Occipital lobe (tissue), 2 donors: ENCODE measurements around the gene VPS13D. TPM values are rescaled to one million over a fixed set of nuclear protein-coding genes. Genes with fewer than 3 reads are reported as not detected.

Experiments used
- small RNA-seq: library from RNA; depleted of rRNA; stranded (forward); fragments of <200 nt; gene quantifications from one replicate; pipeline ENCODE3, GENCODE V24; 2014
- total RNA-seq: library from RNA; depleted of rRNA; stranded (reverse); fragments of >200 nt; gene quantifications from one replicate; pipeline ENCODE4 v1.2.3, GENCODE V29; 2014

Gene VPS13D
- total RNA-seq, 1 donor from 2014 or later: 42.0 TPM

Small RNA genes within 50 kb of the gene (small RNA-seq; reads per million reads assigned to genes)
- not detected for gene MIR4632
- not detected for gene RF00156
- not detected for gene SNORA59A

Other genes starting within 250 kb of the VPS13D start
- 35.1 TPM for gene MFN2, start 249.6 kb upstream of the VPS13D start, total RNA-seq
- gene MIIP, start 210.5 kb upstream of the VPS13D start, total RNA-seq: 29.0 TPM
- not detected for gene TNFRSF8, start 166.7 kb upstream of the VPS13D start, total RNA-seq
- 3.1 TPM for gene TNFRSF1B, start 63.0 kb upstream of the VPS13D start, total RNA-seq